Cerebellar nuclear complex (tissue), 1 donor: ENCODE measurements around the gene C1QL1.

Experiments used
- DNase-seq, 2 experiments: peaks; one replicate each; lab custom pipeline; 2025; lab: John Stamatoyannopoulos, UW

Gene C1QL1

DNA sequence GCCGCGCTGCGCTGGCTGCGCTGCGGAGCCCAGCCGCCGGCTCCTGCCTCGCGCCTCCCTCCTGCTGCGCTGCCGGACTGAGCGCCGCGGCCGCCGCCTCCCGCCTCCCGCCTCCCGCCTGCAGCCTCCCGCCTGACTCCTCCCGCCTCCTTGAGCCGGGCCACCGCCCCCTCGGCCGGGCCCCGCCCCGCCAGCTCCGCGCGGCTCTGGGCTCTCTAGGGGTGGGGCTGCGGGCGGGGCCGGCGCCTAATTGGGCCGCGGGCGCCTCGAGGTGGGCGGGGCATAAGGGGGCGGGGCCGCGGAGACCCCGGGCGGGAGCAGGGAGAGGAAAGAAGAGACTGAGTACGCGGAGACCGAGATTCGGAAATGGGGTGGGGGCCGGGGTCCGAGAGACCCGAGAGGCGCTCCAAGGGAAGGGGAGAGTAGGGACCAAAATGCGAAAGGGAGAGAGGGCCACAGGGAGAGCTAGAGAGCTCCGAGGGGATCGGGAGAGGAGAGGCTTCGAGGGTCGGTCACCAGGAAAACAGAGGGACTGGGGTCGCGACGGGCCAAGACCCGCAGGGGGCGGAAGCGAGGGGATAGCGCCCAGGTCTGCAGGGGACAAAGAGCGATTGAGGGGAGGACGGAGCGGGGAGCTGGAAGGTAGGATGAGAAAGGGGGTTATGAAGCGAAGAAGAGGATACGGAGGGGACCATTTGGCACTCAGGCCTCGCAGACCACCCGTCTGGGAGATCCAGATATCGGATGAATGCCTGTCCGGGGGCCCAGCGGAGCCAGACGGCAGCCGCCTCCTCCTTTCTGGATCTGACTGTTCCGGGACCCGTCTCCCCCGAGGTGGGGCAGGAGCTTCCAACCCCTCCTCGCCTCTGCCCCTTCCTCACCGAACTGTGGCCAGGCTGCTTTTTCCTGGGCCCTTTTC is at the start of gene C1QL1:
C1QL1 (minus strand) TSS at position 79 of the 919 bp plus-strand sequence. CDS start 255 bp downstream, outside the sequence.
- no peak for DNase-seq

DNA sequence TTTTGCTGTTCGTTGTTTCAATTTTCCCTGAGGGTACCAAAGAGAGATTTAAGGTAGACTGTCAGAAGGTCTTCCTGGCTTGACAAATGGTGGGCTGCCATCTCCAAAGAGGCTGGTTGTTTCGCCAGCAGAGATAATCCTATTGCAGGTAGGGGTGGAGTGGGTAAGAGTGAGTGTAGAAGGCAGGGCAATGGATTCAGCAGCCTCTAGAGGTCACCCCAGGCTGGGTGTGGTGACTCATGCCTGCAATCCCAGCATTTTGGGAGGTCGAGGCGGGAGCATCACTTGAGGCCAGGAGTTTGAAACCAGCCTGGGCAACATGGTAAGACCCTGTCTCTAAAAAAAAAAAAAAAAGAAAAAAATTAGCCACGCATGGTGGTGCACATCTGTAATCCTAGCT is 48.7 kb upstream of the C1QL1 start:
- DNase-seq = no peak

DNA sequence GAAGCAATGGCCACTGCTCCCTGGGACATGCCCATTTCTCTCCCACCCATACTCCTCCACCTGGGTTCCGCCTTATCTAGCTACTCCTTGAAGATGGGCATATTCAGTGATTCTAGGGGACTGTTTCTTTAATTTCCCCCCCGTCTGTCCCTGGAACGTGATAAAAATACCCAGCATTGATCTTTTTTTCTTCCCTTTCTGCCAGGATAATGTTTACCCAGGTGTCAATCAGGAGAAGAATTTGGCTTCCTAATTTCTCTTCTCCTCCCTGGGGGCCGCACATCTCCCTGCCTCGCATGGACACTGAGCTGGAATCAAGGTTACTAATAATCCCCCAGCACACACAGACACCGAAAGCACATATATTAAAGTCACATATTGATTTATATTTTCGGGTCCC is 48.1 kb upstream of the C1QL1 start:
- DNase-seq = no peak

DNA sequence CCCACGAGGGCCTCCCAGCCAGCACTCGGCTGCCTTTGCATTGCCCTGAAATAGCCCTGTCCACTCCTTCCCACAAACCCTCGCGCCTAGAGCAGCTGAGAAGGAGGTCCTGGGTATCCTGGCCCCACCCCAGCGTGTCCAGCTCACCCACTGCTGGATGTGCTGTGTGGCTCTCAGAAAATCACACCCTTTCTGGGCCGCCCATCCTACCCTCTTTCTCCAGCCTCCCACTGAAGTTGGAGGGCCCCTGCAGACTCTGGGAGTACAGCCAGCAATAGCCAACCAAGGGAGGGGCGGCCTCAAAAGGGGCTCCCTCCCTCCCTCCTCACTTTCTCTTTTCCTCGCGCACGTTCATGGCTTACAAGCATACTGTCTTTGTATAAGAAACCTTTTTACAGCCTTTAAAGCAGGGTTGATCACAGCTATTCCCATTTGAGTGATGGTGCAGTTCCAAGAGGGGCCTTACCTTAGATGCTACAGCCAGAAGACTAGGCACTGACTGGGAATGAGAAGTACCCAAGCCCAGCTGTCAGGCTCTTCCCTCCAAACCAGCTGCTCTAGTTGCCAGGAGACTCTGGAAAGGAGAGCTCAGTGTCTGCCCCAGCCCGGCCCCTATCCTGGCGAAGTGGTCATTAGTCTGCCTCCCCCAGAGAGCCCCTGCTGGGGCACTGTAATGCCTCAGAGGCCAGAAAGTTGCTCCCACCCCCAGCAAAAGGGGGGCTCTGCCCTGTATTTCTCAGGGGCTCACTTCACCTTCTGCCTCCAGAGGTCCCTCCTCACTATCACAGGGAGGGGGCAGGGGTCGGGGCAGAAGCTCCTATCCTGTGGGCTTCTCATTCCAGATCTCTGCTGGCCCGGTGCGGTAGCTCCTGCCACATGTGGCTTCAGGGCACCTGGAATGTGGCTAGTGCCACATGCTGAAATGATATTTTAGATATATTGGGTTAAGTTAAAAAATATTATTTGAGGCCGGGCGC is 45.2 kb upstream of the C1QL1 start:
- DNase-seq = no peak

DNA sequence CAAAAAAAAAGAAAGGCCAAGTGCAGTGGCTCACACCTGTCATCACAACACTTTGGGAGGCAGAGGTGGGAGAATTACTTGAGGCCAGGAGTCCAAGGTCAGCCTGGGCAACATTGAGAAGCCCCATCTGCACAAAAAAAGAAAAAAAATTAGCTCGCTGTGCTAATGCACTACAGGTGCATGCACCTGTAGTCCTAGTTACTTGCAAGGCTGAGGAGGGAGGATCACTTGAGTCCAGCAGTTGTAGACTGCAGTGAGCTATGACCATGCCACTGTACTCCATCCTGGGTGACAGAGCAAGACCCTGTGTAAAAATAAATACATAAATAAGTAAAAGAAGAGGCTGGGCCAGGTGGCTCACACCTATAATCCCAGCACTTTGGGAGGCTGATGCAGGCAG is 43.7 kb upstream of the C1QL1 start:
- no peak for DNase-seq

DNA sequence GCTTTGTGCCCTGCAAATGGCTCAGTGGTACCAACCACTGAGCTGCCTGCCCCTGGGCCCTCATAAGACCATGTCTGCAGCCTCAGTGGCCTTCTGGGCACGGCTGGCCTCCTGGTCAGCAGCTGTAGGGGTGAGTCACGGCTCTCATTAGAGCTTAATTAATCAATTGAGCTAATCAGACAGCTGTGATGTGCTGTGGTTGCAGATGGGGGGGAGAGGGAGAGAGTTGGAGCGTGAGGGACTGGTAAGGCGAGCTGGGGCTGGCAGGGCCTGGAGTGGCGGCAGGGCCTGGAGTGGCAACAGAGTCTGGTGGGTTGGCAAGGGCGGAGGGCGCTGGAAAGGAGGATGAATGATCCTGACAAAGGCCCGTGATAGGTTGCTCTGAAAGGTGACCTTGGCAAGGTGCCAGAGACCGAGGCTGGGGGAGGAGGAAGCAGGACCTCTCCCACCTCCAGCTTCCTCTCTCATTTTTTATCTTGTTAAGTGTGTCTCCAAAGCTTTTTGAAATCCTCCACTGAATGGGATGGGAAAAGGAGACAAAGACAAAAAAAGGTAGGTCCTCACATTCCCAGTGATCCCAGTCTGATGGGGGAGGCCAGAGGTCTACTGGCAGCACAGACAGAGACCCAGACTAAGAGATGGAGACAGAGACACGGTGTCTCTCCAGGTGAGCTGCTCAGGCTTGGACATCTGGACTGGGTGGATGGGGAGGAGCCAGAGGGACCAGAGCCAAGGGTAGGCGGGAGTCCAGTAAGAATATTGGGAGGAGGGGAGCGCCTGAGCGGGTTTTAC is 41.8 kb upstream of the C1QL1 start:
- no peak for DNase-seq

DNA sequence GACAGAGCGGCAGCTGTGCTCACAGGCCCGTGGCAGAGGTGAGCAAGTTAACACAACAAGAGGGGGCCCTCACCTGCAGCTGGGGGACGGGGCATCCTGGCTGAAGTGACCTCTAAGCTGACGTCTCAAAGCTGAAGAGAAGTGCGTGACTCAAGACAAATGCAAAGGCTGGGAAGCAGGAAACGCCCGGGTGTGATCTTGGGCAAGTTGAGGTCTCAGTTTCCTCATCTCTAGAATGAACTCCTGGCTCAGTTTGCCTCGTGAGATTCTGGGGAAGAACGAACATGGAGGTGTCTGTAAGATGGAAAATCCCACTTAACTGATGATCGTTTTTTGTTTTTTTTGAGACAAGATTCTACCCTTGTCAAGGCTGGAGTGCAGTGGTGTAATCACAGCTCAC is 40.1 kb upstream of the C1QL1 start:
- no peak for DNase-seq

DNA sequence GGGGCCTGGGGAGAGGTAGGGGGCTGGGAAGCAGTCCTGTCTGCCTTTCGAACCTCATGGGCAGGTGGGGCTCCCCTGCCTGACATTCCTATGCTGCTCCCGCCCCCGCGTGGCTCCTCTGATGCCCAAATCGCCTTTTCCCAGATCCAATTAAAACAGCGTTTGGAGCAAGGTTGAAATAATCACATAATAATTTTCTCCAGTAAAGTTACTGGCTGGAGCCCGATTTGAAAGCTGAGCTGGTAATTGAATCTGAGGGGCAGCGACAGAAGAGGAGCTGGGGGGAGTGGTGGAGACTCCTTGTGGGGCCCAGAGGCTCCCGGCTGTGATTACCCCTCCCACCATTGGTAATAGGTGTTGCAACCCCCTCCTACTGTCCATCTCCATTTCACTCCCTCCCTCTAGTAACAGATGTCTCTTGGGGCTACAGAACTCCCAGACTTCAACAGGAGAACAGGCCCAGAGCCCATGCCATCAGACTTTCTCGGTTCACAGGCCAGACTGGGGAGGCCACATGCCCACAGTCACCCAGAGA is 38.9 kb upstream of the C1QL1 start:
- no peak for DNase-seq

DNA sequence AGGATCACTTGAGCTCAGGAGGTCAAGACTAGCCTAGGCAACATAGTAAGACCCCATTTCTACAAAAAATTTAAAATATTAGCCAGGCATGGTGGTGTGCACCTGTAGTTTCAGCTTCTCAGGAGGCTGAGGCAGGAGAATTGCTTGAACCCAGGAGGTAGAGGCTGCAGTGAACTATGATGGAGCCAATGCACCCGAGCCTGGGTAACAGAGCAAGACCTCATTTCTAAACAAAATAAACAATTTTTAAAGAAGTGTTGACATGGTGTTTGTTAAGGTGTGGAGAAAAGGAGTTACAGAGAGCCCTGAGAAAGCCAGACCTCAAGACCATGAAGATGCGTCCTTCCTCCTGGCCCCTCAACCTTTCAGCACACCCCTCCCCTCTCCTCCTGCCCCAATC is 37.6 kb upstream of the C1QL1 start:
- no peak for DNase-seq

DNA sequence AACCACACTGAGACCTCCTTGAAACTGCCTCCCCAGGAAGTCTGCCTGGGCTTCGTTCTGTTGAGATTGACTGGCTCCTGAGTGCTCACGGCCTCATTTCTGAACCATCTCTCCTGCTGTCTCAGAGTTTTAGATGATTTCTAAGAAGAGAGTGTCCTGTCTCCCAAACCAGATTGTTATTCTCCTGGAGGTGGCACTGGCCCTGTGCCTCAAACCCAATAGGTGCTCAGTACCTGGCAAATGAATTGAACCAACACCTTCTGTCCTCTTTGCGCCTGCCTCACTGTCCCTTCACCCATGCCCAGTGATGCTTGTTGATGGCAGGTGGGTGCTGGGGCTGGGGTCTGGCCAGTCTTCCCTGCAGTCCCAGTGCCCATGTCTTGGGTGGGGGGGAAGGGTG is 36.3 kb upstream of the C1QL1 start:
- no peak for DNase-seq

DNA sequence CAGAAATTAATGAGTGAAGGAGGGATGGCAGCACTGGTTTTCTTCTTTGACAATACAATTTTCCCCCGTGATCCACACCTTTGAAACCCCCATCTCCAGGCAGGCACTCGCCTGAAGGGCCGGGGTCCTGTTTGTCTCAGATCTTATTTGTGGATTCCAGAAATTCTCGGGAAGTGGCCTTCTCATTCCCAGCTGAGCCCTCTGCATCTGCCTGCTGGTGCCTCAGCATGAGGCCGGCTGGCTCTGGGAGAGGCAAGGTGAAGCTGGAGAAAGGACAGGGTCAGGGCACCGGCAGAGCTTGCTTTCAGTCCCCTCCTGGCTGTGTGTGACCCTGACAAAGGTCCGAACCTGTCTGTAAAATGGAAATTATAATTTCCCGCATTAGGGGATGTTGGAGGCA is 35.8 kb upstream of the C1QL1 start:
- DNase-seq = no peak

DNA sequence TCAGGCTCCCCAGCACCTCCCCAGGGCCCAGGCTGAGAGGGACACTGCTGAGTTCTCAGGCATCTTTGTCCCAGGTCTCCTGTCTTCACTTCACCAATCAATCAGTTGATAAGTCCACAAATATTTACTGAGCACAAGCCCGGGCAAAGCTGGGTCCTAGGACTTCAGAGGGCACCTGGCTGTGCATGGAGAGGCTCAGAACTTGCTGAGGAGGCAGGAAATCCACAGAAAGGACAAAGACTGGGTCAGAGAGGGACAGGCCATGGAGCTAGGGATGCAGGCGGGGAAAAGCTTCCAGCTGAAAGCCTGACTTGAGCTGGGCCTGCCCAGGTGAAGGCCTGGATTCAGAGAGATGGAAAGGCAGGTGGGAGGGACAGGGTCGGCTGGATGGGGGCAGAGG is 33.2 kb upstream of the C1QL1 start:
- DNase-seq = no peak

DNA sequence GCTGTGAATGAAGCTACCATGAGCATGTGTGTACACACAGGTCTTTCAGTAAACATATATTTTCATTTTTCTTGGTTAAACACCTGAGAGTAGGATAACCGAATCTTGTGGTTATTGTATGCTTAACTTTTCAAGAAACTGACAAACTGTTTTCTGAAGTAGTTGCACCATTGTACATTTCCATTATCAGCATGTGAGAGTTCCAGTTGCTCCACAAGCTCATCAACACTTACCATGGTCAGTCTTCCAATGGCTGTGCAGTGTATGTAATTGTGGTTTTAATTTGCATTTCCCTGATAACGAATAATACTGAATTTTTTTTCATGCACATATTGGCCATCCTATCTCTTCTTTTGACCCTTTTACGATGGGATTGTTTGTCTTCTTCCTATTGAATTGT is 31.3 kb upstream of the C1QL1 start:
- no peak for DNase-seq

DNA sequence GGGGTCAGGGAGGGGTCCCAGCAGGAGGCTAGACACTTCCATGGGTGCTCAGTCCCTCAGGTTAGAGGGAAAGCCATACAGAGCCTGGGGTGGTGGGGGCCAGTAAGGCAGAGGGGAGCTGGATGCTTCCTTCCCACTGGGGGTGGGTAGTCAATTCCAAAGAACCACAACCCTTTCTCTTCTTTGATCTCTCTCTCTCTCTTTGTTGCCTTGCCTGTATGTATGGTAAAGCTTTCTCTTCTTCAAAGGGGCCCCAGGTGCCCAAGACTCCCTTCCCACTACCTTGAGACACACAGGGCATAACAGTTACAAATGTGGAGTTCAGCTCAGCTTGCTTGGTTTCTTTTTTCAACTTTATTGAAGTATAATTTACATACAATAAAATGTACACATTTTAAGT is 30.5 kb upstream of the C1QL1 start:
- DNase-seq = no peak

DNA sequence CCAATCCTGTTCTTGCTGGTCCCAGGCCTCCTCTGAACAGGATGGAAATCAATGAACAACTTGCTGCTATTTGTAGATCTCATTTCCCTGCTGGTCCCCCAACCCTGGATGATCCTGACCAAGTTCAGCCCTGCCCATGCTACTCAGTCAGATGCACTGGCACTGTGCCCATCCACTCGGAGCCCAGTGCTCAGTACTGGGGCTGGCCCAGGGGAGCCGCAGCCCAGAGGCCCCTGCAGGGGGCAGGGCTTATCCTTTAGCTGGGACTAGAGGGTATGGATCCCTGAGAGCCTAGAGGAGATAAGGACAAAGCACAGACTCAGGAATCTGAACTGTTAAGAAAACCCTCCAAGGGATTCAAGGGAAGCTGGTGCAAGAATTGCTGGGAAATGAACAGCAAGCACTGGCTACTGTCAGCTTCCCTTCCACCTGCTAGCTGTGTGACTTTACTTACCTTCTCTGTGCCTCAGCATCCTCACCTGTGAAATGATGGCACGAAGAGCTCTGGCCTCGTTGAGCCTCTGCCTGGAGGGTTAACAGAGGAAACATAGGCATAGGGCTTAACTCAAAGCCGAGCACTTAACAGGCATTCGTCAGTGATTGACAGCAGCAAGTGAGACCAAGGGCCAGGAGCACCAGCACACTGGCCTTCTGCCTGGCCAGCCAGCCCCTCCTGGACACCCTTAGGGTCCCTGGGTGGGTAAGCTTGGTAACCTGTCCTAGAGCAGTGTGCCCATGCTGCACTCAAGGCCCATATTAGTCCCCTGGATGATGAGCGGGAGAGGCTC is 29.8 kb upstream of the C1QL1 start:
- DNase-seq = no peak

DNA sequence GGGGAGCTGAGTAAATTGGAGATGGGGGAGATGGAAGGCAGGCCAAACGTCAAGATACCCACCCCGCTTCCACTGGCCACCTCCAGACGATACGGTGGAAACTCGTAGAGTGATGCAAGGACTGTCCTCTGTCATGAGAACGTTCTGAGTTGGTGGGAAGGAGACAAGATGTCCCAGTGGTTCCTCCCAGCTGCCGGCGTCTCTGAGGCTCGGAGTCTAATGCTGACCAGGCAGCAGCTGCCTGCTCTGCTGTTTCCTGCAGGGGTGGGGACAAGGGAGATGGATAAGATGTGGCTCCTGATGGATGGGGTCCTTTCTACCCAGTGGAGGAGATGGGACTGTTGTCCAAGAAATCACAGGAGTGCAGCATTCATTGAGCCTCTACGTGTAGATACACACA is 28.2 kb upstream of the C1QL1 start:
- no peak for DNase-seq

DNA sequence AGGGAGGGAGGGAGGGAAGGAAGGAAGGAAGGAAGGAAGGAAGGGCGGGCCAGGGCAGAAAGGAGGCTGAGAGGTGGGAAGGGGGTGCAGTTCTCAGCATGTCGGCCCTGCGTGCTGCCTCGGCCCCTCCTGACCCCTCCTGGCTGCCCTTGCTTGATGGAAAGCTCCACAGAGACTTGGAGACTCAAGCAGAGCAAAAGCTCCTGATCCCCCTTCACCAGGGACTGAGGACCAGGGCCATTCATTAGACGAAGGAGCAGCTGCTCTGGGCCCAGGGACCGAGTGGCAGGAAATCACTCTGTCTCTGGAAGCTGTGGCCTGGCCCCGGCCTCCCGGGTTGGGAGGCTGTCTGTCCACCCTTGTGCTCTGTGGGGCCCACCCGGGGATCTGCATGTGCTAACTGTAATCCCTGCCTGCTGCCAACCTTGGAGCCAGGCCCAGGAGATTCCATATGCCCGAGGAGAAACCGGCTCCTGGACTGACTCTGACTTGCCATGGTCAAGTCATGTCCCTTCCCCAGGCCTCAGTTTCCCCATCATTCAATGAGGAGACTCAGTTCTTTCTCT is 27.4 kb upstream of the C1QL1 start:
- no peak for DNase-seq

DNA sequence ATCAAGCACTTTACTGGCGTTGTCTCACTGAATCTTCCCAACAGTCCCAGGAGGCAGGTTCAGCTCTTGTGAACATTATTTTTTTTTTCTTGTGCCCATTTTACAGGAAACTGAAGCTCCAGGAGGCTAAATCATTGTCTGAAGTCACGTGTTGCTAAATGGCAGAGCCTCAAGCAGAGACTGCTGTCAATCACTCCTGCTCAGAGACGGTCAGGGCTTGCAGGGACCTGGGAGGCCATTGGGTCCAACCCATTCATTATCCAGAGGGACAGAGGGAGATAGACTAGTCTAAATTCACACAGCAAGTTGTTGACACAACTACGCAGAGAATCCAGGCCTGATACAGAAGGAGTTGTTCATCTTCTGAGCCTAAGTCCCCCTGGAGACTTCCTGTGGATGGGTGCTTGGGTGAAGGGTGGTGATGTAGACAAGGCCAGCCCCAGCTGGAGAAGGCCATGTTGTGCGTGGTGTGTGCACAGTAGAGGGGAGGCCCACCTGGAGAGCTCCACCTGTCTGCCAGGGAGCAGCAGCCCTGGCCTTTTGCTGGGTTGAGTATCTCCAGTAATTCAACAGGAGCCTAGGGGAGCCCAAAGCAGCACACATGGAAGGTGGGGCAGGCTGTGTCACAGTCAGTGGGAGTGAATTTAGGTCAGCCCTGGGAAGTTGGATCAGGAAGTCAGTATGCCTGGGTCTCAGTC is 24.3 kb upstream of the C1QL1 start:
- DNase-seq = no peak

DNA sequence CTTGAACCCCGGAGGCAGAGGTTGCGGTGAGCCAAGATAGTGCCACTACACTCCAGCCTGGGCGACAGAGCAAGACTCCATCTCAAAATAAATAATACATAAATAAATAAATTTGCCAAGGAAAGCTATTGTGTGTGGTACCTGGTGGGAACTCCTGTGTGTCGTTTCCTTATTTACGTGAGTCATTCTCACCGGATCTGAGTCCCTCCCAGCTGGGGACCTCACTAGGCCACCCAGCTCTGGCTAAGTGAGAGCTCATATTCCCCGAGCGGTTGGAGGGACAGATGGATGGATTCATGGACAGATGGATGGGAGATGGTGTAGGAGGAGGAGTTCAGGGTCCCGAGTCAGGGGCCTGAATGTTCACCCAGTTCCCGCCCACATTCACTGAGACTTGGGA is 22.9 kb upstream of the C1QL1 start:
- no peak for DNase-seq

DNA sequence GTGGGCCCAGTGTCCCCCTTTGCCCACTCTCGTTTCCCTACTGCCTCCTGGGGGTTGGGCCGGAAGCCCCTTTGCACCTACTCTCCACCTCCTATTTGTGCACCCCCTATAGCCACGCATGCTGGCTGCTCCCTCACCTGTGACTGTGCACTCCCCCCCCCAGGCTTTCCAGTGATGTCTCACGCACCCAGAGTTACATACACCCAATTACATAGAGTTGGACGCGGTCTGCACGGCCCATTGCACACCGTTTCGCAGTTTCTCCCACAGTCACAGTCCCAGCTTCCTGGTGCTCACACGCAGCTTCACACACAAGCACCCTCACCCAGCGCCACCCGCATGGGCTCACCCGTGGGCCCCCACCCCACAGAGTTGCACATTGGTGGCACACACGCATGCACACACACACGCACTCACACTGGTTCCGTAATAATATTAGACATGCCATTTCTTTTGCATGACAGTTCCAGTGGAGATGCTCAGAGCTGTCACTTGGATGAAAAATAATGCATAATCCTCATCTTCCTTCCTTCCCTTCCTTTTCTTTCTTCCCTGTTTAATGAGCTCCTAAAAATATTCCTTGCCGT is 21.5 kb upstream of the C1QL1 start:
- no peak for DNase-seq
